Activated CD8-positive, alpha-beta memory T cell treated with anti-CD3 and anti-CD28 coated beads, Interleukin-2, amount 10 ng/mL, durations not matched to agents 7 days and 5 days (primary cell): ENCODE data around the gene DYNLL1. TPM values are rescaled to one million over a fixed set of nuclear protein-coding genes. Genes with fewer than 3 reads are reported as not detected.

Experiments used
- ATAC-seq: fragments of 150-1000 bp; cut with Tn5 transposase; one replicate; pipeline ENCODE4 v1.10.0; 2021; ENCODE audit warnings: moderate library complexity
- CTCF ChIA-PET: fragments of 350-600 bp; sonication (Branson Sonifier 250); formaldehyde crosslinking; loops from one replicate; lab custom pipeline; 2021; ENCODE audit warnings: antibody characterized with exemption; lab: Charles Lee
- DNase-seq: peaks from one replicate; pipeline ENCODE4 v3.0.0-alpha.2; 2020
- H3K27ac Mint-ChIP-seq: one replicate; pipeline ENCODE4 v1.8.0; 2021; ENCODE audit warnings: mild to moderate bottlenecking, mixed read lengths
- H3K27me3 Mint-ChIP-seq: one replicate; pipeline ENCODE4 v1.8.0; 2021; ENCODE audit warnings: mixed read lengths
- H3K36me3 Mint-ChIP-seq: one replicate; pipeline ENCODE4 v1.8.0; 2021; ENCODE audit warnings: mild to moderate bottlenecking, mixed read lengths
- H3K4me1 Mint-ChIP-seq: one replicate; pipeline ENCODE4 v1.8.0; 2021; ENCODE audit warnings: mixed read lengths
- H3K4me3 Mint-ChIP-seq: one replicate; pipeline ENCODE4 v1.8.0; 2021; ENCODE audit warnings: mild to moderate bottlenecking, moderate library complexity, mixed read lengths
- H3K9me3 Mint-ChIP-seq: one replicate; pipeline ENCODE4 v1.8.0; 2022; ENCODE audit warnings: low read depth, mixed read lengths
- total RNA-seq, 2 experiments: library from RNA; stranded (reverse); gene quantifications; one replicate each; pipeline ENCODE4 v1.2.3, GENCODE V29; 2021

Gene DYNLL1
- total RNA-seq, 2 experiments from 2014 or later, result 190 to 264 TPM

DNA sequence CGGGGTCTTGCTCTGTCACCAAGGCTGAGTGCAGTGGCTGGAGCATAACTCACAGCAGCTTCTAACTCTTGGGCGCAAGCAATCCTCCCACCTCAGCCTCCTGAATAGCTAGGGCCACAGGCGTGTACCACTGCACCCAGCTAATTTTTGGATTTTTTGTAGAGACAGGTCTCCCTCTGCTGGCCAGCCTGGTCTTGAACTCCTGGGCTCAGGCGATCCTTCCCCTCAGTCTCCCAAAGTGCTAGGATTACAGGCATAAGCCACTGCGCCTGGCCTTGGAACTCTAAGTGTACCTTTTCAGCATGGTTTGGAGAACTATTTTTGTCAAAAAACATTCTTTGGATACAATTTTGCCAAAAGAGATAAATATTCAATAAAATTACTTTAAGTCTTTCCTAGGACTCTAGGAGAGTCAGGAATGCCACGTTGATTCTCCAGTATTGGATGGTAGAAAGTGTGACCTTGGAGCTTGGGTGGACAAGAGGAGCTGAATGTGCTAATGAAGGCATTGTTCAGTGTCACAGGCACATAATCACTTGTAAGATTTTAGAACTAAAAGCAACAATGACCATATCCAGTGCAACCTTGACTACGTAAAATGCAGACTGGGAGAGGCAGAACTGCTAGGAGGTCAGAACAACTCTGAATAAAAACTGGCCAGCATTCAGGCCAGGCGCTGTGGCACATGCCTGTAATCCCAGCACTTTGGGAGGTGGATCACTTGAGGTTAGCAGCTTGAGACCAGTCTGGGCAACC is 29.2 kb upstream of the DYNLL1 start:
- ATAC-seq, result no peak
- Mint-ChIP-seq H3K4me1 (peaks cover 34% of the 10 kb centered on the region), H3K27me3 (no peaks in the 10 kb centered on the region), H3K36me3 (peaks cover 52% of the 10 kb centered on the region), H3K27ac (peak overlapping the region; percentile 14), H3K4me3 (peak overlapping the region; percentile 26), H3K9me3 (no peaks in the 10 kb centered on the region)
- CTCF ChIA-PET, result interaction anchor here (0.6 to 4.7 kb wide), 20 partner anchors 8 to 1079 kb away, joined by 3 to 30 read pairs (median 5); partner anchors contain the start of genes COX6A1 and DYNLL1
- DNase-seq, result peak; percentile 60

DNA sequence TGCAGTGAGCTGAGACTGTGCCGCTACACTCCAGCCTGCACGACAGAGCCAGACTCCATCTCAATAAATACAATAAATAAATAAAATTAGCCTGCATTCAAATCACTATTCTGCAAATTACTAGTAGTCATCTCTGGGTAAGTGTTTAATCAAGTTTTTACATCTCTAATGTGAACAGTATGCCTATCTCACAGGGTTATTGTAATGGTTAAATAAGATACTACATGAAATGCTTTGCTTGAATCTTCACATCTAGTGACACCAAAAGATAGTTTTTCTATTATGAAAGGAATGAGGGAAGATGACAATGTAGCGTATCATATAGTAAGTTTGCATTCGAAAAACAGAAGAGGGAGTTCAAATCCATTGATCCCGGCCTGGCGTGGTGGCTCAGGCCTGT is 28.5 kb upstream of the DYNLL1 start:
- DNase-seq (no peak), ATAC-seq (no peak)
- H3K27ac Mint-ChIP-seq, result peak overlapping the region; percentile 17
- H3K36me3 Mint-ChIP-seq, result peaks cover 46% of the 10 kb centered on the region
- H3K4me3 Mint-ChIP-seq, result peak overlapping the region; percentile 95
- H3K27me3 Mint-ChIP-seq, result no peaks in the 10 kb centered on the region
- peaks cover 36% of the 10 kb centered on the region for H3K4me1 Mint-ChIP-seq
- H3K9me3 Mint-ChIP-seq, result no peaks in the 10 kb centered on the region
- CTCF ChIA-PET, result interaction anchor here (1.0 to 4.7 kb wide), 10 partner anchors 9 to 143 kb away, joined by 3 to 37 read pairs (median 7); partner anchors contain the start of gene COX6A1

DNA sequence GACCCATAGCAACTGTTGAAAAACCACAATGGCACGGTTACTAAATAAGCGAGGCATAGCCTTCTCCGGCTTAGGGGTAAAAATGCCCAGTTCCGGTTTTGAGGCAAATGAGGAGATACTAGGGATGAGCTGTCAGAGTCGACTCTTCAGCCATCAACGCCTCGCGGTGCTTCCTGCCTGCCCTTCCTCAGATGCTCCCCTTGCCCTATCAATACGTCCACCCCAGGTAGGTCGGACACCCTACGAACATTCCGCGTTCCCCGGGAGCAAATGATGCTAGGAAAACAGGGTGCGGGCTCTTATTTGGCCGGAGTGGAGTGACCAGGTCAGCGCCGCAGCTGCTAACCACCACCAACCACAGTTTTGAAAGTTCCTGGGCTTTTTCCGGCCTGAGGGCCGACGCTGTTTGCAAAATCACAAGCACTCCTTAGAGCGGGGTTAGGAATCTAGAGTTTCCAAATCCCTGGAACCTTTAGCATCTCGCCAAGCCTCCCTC is 27.5 kb upstream of the DYNLL1 start:
- CTCF ChIA-PET, result interaction anchor here (0.6 to 5.1 kb wide), 17 partner anchors 9 to 1418 kb away, joined by 3 to 37 read pairs (median 7); partner anchors contain the start of genes COQ5, COX6A1, DYNLL1 and POP5
- peaks cover 36% of the 10 kb centered on the region for H3K4me1 Mint-ChIP-seq
- no peaks in the 10 kb centered on the region for H3K9me3 Mint-ChIP-seq
- H3K36me3 Mint-ChIP-seq, result peaks cover 37% of the 10 kb centered on the region
- DNase-seq, result peak; percentile 65
- no peaks in the 10 kb centered on the region for H3K27me3 Mint-ChIP-seq
- no peak for ATAC-seq
- peak overlapping the region; percentile 95 for H3K4me3 Mint-ChIP-seq
- H3K27ac Mint-ChIP-seq, result peak overlapping the region; percentile 84

DNA sequence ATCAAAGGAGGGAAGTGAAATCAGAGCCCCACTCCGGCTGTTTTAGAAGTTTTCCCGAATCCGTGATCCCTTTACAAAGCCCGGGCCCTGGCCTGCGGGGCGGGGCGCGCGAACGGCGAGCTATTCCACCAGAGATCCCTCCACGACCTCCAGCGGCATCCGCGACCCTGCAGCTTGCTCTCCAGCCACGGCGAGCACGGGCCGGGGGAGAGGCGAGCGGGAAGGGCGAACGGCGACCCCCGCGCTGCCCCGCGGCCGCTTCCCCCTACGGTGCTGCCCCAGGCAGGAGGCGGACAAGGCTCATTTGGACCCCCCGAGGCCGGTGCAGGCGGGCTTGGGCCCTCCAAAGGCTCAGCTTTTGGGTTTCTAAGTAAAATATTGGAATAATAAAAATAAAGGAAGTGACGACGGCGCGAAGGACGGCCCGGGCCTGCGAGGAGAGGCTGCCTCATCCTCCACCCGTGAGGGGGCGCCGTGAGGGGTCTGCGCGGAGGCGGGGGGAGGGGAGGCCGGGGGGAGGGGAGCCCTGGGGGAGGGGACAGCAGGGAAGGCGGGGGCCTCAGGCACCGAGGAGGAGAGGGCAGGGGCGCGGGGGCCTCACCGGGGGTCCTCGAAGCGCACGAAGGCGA is 27.0 kb upstream of the DYNLL1 start:
- CTCF ChIA-PET, result interaction anchor here (0.7 to 5.1 kb wide), 21 partner anchors 9 to 166 kb away, joined by 3 to 37 read pairs (median 6); partner anchors contain the start of genes COQ5, COX6A1, DYNLL1 and POP5
- Mint-ChIP-seq H3K27me3 (no peaks in the 10 kb centered on the region), H3K4me3 (peak overlapping the region; percentile 95), H3K36me3 (peaks cover 32% of the 10 kb centered on the region), H3K9me3 (no peaks in the 10 kb centered on the region), H3K4me1 (peaks cover 36% of the 10 kb centered on the region), H3K27ac (peak overlapping the region; percentile 88)
- ATAC-seq (peak; percentile 40), DNase-seq (peak; percentile 51)

DNA sequence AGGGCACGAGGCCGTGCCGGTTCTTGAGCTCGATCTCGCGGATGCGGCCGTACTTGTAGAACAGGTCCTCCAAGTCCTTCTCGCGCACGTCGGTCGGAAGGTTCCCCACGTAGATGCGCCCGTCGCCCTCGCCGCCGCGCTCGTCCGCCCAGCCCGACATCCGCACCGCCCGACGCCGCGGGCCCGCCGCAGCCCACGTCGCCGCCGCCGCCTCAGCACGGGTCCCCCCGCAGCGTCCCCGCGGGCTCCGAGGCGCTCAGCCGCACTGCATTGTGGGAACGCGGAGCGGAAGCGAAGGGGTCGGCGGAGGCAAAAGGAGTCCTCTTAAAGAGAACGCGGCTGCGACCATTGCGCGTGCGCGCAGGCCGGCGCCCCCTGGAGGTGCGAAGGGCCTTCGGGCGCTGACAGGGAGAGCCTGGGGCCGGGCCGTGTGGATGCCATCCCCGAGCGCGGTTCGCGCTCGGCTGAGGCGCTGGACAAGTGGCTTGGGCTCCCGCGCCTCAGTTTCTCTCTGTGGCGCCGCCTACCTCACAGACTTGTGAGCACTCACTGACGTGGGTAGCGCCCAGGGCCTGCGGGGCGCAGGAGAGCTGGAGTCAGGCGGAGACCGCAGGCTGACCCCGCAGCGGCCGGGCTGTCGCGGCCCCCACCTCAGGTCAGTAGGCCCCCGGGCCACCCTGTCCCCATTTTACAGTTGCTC is 26.3 kb upstream of the DYNLL1 start, which contains the start of gene SRSF9:
Gene SRSF9, minus strand, starts transcription at position 299 of the 700 bp plus-strand sequence. Its CDS starts 139 bp downstream, at position 160.
- CTCF ChIA-PET, result interaction anchor here (0.7 to 5.1 kb wide), 22 partner anchors 8 to 167 kb away, joined by 3 to 37 read pairs (median 6); partner anchors contain the start of genes COQ5, COX6A1, DYNLL1 and POP5
- DNase-seq, result peak; percentile 97
- H3K27ac Mint-ChIP-seq, result peak within 1 kb of the TSS; percentile 88
- peaks cover 25% of the 10 kb centered on the region for H3K36me3 Mint-ChIP-seq
- H3K9me3 Mint-ChIP-seq, result no peaks in the 10 kb centered on the region
- H3K27me3 Mint-ChIP-seq, result no peaks in the 10 kb centered on the region
- peaks cover 36% of the 10 kb centered on the region for H3K4me1 Mint-ChIP-seq
- peak; percentile 95 for ATAC-seq
- peak within 1 kb of the TSS; percentile 95 for H3K4me3 Mint-ChIP-seq

DNA sequence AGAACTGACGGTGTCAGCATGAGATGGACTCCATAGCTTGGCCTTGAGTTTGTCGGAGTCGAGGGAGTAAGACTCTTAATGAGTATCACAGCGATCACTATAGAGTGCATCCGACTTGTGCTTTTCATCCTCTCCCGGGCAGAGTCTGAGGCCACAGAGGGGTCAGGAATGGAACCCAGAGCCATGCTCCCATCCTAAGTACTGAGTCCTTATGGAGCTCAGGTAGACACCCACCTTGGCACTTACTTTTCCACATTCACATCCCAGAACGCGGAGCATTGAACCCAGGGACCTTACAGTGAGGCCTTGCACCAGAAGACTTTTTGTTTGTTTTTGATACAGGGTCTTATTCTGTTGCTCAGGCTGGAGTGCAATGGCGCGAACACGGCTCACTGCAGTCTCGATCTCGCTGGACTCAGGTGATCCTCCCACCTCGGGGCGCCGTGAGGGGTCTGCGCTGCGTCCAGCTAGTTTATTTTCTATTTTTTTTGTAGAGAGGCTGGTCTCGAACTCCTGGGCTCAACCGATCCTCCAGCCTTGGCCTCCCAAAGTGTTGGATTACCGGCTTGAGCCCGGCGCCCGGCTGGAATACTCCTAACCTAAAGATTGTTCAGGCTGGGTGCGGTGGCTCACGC is 25.6 kb upstream of the DYNLL1 start:
- no peaks in the 10 kb centered on the region for H3K27me3 Mint-ChIP-seq
- ATAC-seq (peak; percentile 24), DNase-seq (no peak)
- H3K36me3 Mint-ChIP-seq, result peaks cover 19% of the 10 kb centered on the region
- H3K9me3 Mint-ChIP-seq, result no peaks in the 10 kb centered on the region
- peak overlapping the region; percentile 95 for H3K4me3 Mint-ChIP-seq
- peaks cover 36% of the 10 kb centered on the region for H3K4me1 Mint-ChIP-seq
- CTCF ChIA-PET, result interaction anchor here (0.8 to 5.1 kb wide), 16 partner anchors 8 to 168 kb away, joined by 3 to 37 read pairs (median 7); partner anchors contain the start of genes COX6A1, DYNLL1 and SIRT4
- H3K27ac Mint-ChIP-seq, result peak overlapping the region; percentile 88

DNA sequence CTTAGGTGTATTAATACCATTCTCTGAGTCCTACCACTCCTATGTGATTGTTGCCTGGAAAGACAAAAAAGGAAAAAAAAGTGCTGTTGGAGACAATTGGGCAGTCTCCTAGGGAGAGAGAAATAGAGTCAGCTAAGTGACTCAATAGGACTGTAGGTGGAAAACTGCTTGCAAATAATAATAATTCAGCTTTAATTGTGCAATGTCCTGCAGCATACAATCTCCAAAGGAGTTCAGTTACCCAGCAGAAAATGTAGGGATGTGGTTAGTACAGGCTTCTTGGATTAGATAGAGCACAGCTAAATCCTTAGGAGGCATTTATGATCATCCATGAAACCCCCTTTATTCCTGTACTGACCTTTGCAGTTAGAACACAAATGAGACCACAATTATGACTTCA is 23.4 kb upstream of the DYNLL1 start:
- no peaks in the 10 kb centered on the region for H3K27me3 Mint-ChIP-seq
- H3K4me3 Mint-ChIP-seq, result no peak overlapping the region
- peaks cover 22% of the 10 kb centered on the region for H3K4me1 Mint-ChIP-seq

DNA sequence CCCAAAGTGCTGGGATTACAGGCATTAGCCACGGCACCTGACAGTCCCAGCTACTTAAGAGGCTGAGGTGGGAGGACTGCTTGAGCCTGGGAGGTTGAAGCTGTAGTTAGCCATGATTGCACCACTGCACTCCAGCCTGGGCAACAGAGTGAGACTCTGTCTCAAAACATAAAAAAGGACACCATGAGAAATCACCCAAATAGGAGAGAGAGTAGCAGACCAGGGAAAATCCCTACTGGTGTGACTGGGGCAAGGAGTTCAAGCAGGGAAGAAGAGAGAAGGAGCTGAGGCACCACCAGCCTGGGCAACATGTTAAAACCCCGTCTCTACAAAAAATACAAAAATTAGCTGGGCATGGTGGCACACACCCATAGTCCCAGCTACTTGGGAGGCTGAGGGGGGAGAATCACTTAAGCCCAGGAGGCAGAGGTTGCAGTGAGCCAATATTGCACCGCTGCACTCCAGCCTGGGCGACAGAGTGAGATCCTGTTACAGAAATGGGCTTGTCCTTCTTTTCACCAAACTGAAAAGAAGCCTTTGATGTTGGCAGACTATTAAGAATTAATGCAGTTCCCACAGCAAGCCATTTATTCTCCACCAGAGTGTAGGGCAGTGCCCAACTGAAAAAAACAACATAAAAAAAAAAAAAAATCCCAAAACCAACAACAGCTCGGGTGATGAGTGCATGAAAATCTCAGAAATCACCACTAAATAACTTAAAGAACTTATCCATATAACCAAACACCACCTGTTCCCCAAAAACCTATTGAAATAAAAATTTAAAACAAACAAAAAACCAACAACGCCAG is 21.9 kb upstream of the DYNLL1 start:
- no peak overlapping the region for H3K4me3 Mint-ChIP-seq
- CTCF ChIA-PET, result interaction anchor here (0.9 to 2.3 kb wide), 5 partner anchors 12 to 181 kb away, joined by 3 to 5 read pairs (median 4); partner anchors contain the start of genes DYNLL1 and RNU4-1
- H3K27me3 Mint-ChIP-seq, result no peaks in the 10 kb centered on the region
- H3K4me1 Mint-ChIP-seq, result peaks cover 13% of the 10 kb centered on the region
- no peak for ATAC-seq
- no peak for DNase-seq
- H3K27ac Mint-ChIP-seq, result no peak overlapping the region
- H3K9me3 Mint-ChIP-seq, result no peaks in the 10 kb centered on the region
- H3K36me3 Mint-ChIP-seq, result peaks cover 2% of the 10 kb centered on the region

More for the DNA sequence above, 23.4 kb upstream of the DYNLL1 start:
- CTCF ChIA-PET, result interaction anchor here (0.6 to 5.1 kb wide), 5 partner anchors 10 to 355 kb away, joined by 3 to 29 read pairs (median 3); partner anchors contain the start of gene DYNLL1
- H3K36me3 Mint-ChIP-seq, result peaks cover 7% of the 10 kb centered on the region
- DNase-seq, result no peak
- no peaks in the 10 kb centered on the region for H3K9me3 Mint-ChIP-seq
- no peak for ATAC-seq
- no peak overlapping the region for H3K27ac Mint-ChIP-seq

DNA sequence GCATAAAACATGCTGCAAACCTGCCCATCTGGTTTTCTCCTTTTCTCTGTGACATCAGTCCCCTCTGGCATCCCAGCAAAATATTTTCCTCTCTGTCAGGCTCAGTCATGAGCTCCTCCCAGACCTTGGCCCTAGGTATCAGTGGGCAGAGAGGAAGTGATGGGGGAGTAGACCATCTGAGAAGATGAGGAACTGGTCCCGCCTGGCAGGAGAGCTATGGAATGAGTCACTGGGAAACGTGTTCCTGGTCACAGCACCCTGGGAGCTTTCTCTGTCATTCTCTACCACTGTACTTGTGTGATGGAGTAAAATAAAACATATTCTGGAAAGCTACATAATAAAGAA is 21.3 kb upstream of the DYNLL1 start:
- peaks cover 2% of the 10 kb centered on the region for H3K36me3 Mint-ChIP-seq
- no peaks in the 10 kb centered on the region for H3K27me3 Mint-ChIP-seq
- H3K4me3 Mint-ChIP-seq, result no peak overlapping the region
- H3K9me3 Mint-ChIP-seq, result no peaks in the 10 kb centered on the region
- DNase-seq (no peak), ATAC-seq (no peak)
- CTCF ChIA-PET, result interaction anchor here (0.9 to 2.3 kb wide), 4 partner anchors 16 to 182 kb away, joined by 3 to 5 read pairs (median 4); partner anchors contain the start of genes DYNLL1 and RNU4-1
- H3K4me1 Mint-ChIP-seq, result peaks cover 13% of the 10 kb centered on the region
- H3K27ac Mint-ChIP-seq, result no peak overlapping the region

DNA sequence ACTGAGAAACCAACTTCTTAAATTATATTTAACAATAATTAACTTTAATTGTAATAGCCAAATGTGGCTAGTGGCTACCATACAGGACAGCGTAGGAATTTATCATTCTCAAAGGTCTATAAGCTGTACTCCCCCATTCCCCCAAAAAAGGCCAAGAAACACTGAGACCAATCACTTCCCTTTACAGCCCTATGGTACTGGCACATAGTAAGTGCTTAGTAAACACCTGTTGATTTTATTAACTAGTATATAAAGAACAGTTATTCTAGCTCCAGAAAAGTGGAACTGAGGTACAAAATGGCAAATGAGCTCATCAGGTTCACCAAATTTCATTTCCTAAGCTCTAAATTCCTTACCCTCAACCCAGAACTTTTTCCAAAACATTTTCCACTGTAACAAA is 20.3 kb upstream of the DYNLL1 start:
- Mint-ChIP-seq H3K9me3 (no peaks in the 10 kb centered on the region), H3K4me1 (peaks cover 15% of the 10 kb centered on the region), H3K27me3 (no peaks in the 10 kb centered on the region), H3K36me3 (no peaks in the 10 kb centered on the region), H3K27ac (no peak overlapping the region), H3K4me3 (no peak overlapping the region)
- CTCF ChIA-PET, result interaction anchor here (0.9 to 2.3 kb wide), 2 partner anchors 9 to 183 kb away, joined by 3 to 5 read pairs; partner anchors contain the start of gene RNU4-1
- DNase-seq (no peak), ATAC-seq (no peak)

DNA sequence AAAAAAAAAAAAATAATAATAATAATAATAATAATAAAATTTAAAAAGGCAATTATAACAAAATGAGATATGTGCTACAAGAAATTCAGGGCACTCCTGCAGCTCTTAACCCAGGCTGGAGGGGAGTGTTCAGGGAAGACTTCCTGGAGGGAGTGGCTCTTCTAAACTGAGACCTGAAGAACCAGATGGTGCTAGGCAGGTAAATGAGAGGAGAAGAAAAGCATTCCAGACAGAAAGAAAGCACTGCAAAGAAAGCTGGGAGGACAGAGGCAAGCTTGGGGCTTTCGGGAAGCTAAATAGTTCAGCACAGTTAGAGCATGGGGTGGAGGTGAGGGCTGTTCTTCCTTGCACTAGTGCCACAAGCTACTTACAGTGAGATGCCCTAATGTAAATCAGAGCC is 16.5 kb upstream of the DYNLL1 start:
- Mint-ChIP-seq H3K4me3 (no peak overlapping the region), H3K27ac (no peak overlapping the region), H3K4me1 (peaks cover 14% of the 10 kb centered on the region), H3K9me3 (no peaks in the 10 kb centered on the region), H3K27me3 (no peaks in the 10 kb centered on the region), H3K36me3 (peaks cover 2% of the 10 kb centered on the region)
- no peak for ATAC-seq
- no peak for DNase-seq
- CTCF ChIA-PET, result interaction anchor here (0.7 to 1.4 kb wide), 4 partner anchors 13 to 104 kb away, joined by 3 read pairs; no protein-coding TSS in a partner anchor
